Measurements from ENCODE around the gene UROC1. TPM values are rescaled to one million over a fixed set of nuclear protein-coding genes. Genes with fewer than 3 reads are reported as not detected.
A peak's percentile ranks its signal among the peaks of the same experiment; 100 is the strongest.

UROC1 gene
- total RNA-seq, 2 donors from 2014 or later = not detected

DNA sequence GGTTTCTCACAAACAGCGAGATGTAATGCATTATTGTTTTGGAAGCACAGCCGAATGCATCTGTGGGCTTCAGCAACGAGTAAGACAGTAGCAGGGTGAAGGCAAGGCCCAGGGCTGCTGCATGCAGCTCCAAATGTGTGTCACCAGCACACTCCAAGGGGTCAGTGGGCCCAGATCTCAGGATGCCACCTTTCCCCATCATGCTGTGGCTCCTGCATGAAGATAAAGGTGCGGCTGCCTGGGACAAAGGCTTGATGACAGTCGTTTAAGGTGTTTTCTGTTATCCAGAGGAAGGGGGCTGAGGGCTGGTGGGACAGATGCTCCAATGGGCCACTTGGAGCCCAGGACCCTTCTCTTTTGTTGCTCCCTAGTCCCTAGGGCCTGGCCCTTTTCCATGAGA is 28.0 kb upstream of the UROC1 start:
- Histone ChIP-seq H3K9me3 (no peaks in the 10 kb centered on the region), H3K9ac (ENCODE audit: low read depth in 2 of 2, low read length in 2 of 2) (no peak overlapping the region), H3K36me3 (no peaks in the 10 kb centered on the region), H3K27me3 (no peaks in the 10 kb centered on the region), H3K4me3 (no peak overlapping the region), H3K27ac (no peak overlapping the region), H3K4me1 (no peaks in the 10 kb centered on the region)
- DNase-seq = peak; percentile 9
- TF ChIP-seq, protein P1, sequence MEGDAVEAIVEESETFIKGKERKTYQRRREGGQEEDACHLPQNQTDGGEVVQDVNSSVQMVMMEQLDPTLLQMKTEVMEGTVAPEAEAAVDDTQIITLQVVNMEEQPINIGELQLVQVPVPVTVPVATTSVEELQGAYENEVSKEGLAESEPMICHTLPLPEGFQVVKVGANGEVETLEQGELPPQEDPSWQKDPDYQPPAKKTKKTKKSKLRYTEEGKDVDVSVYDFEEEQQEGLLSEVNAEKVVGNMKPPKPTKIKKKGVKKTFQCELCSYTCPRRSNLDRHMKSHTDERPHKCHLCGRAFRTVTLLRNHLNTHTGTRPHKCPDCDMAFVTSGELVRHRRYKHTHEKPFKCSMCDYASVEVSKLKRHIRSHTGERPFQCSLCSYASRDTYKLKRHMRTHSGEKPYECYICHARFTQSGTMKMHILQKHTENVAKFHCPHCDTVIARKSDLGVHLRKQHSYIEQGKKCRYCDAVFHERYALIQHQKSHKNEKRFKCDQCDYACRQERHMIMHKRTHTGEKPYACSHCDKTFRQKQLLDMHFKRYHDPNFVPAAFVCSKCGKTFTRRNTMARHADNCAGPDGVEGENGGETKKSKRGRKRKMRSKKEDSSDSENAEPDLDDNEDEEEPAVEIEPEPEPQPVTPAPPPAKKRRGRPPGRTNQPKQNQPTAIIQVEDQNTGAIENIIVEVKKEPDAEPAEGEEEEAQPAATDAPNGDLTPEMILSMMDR (IDR thresholded peaks at IDR 0.05) = no peak
- intact Hi-C loops (cut with DNase I) = no loop called here

DNA sequence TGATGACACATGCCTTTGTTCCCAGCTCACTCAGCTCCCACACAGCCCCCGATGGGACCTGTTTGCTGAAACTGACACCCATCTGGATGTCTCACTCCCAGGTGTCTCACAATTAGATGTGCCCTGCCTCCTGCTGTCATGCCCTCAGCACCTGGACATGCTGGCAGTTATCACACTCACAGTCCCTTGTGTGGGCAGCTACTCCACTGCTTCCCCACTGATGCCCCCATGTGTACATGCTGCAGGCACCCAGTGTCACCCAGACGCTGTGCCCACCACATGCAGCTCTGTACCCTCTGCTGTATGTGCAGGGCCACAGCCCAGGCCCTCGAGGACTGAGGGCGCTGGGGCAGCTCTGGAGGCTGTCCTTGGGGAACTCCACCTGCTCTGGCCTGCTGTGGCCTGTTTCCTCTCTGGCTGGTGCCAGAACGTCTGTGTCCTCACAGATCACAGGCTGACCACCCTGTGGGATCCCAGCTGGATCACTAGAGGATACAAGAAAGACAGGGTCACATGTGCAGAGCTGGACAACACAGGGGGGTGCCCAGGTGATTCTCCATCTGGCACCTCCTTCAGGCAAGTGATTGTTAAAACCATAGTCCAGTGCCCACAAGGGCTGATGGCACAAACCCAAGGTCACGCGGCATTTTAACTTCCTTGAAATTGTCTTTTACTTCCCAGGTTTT is 27.2 kb upstream of the UROC1 start:
- H3K27ac ChIP-seq = no peak overlapping the region
- H3K36me3 ChIP-seq = no peaks in the 10 kb centered on the region
- H3K9me3 ChIP-seq = no peaks in the 10 kb centered on the region
- TF ChIP-seq, protein P1 (IDR thresholded peaks at IDR 0.05) = no peak
- no peak overlapping the region for H3K4me3 ChIP-seq
- H3K9ac ChIP-seq (ENCODE audit: low read depth in 2 of 2, low read length in 2 of 2) = no peak overlapping the region
- intact Hi-C loops (cut with DNase I) = no loop called here
- H3K4me1 ChIP-seq = no peaks in the 10 kb centered on the region
- DNase-seq = peak; percentile 13
- H3K27me3 ChIP-seq = no peaks in the 10 kb centered on the region

DNA sequence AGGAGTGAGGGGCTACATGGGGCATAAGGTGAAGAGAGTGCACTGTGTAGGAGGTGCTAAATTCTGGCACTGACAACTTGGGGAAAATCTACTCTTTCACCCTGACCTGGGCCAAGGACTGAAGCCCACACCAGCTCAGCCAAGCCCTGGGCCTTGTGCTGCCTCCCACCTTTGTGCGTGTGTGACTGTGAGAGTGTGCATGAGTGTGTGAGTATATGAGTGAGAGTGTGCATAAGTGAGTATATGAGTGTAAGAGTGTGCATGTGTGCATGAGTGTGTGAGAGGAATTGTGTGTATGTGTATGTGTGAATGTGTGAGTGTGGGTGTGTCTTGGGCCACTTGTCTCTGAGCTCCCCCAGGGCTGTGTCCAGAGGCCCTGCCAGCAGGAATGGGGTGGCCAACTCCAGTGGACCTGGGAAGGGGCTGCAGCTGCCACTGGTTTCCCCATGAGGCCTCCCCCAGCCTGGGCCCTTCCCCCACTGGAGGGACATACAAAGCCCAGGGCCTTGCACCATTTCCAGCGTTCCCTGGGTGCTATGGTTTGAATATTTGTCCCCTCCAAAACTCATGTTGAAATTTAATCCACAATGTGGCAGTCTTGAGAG is 26.0 kb upstream of the UROC1 start:
- peak; percentile 11 for DNase-seq
- TF ChIP-seq, protein P1 (IDR thresholded peaks at IDR 0.05) = no peak
- Histone ChIP-seq H3K36me3 (no peaks in the 10 kb centered on the region), H3K4me3 (no peak overlapping the region), H3K27me3 (no peaks in the 10 kb centered on the region), H3K9ac (ENCODE audit: low read depth in 2 of 2, low read length in 2 of 2) (no peak overlapping the region), H3K27ac (no peak overlapping the region), H3K9me3 (no peaks in the 10 kb centered on the region), H3K4me1 (no peaks in the 10 kb centered on the region)
- intact Hi-C loops (cut with DNase I) = no loop called here

DNA sequence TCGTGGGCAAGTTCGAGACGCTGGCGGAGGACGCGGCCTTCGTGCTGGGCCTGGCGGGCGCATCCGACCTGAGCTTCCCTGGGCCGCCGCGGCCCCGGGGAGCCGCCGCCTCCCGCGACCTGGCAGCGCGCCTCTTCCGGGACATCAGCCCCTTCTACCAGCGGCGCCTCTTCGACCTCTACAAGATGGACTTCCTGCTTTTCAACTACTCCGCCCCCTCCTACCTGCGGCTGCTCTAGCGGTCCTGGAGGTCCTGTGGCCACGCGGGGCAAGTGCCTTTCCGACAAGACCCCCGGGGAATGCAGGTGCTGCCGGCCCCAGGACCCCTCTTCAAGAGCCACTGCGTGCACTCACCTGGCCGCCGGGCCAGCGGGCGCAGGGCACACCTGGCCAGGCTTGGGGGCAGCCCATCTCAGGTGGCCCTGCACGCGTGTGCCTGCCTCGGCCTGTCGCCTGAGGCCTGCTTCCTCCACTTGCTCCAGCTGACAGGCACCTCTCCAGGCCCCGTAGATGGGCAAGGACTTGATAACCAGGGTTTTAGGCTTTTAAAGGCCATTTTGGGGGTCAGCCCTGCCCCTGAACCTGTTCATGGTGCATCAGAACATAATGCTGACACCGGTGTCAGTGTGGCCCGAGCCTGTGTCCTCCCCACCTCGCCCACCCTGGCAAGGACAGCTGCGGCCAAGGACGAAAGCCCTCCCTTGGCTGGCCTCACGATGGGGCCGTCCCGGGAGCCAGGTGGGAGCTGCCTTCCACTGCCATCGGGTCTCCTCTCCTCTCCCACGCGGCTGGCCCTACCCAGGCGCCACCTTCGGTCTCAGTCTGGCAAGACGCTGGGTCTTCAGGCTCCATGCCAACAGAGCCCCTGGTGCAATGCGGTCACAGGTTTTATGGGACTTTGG is 25.0 kb upstream of the UROC1 start:
- no peaks in the 10 kb centered on the region for H3K27me3 ChIP-seq
- H3K4me3 ChIP-seq = no peak overlapping the region
- TF ChIP-seq, protein P1 (IDR thresholded peaks at IDR 0.05) = no peak
- intact Hi-C loops (cut with DNase I) = no loop called here
- no peak overlapping the region for H3K27ac ChIP-seq
- DNase-seq = peak; percentile 11
- no peak overlapping the region for H3K9ac ChIP-seq (ENCODE audit: low read depth in 2 of 2, low read length in 2 of 2)
- H3K36me3 ChIP-seq = no peaks in the 10 kb centered on the region
- no peaks in the 10 kb centered on the region for H3K4me1 ChIP-seq
- no peaks in the 10 kb centered on the region for H3K9me3 ChIP-seq

DNA sequence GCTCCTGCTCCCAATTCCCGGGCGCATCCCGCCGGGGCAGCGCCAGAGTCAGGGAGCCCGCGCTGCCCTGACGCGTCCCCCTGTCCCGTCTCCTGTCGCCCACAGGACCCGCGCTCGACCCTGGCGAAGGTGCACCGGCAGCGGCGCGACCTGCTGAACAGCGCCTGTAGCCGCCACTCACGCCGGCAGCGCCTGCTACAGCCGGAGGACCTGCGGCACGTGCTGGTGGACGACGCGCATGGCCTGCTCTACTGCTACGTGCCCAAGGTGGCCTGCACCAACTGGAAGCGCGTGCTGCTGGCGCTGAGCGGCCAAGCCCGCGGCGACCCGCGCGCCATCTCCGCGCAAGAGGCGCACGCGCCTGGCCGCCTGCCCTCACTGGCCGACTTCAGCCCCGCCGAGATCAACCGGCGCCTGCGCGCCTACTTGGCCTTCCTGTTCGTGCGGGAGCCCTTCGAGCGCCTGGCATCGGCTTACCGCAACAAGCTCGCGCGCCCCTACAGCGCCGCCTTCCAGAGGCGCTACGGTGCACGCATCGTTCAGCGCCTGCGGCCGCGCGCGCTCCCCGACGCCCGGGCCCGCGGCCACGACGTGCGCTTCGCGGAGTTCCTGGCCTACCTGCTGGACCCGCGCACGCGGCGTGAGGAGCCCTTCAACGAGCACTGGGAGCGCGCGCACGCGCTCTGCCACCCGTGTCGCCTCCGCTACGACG is 24.2 kb upstream of the UROC1 start:
- H3K4me1 ChIP-seq = no peaks in the 10 kb centered on the region
- H3K9me3 ChIP-seq = no peaks in the 10 kb centered on the region
- TF ChIP-seq, protein P1 (IDR thresholded peaks at IDR 0.05) = no peak
- no peaks in the 10 kb centered on the region for H3K27me3 ChIP-seq
- peak; percentile 5 for DNase-seq
- no peak overlapping the region for H3K9ac ChIP-seq (ENCODE audit: low read depth in 2 of 2, low read length in 2 of 2)
- intact Hi-C loops (cut with DNase I) = no loop called here
- H3K27ac ChIP-seq = no peak overlapping the region
- H3K4me3 ChIP-seq = no peak overlapping the region
- no peaks in the 10 kb centered on the region for H3K36me3 ChIP-seq
